BLaER1 (cell line): ENCODE measurements around the gene KLF3.

Experiments
- H3K27ac ChIP-seq: shearing (Covaris generic); formaldehyde crosslinking; 2 replicates; pipeline ENCODE4 v1.8.1; 2022
- H3K27me3 ChIP-seq: shearing (Covaris generic); formaldehyde crosslinking; 2 replicates; pipeline ENCODE4 v1.8.1; 2022
- H3K36me3 ChIP-seq: shearing (Covaris generic); formaldehyde crosslinking; 2 replicates; pipeline ENCODE4 v1.8.1; 2022
- H3K4me1 ChIP-seq: shearing (Covaris generic); formaldehyde crosslinking; 2 replicates; pipeline ENCODE4 v1.8.1; 2022
- H3K4me2 ChIP-seq: shearing (Covaris generic); formaldehyde crosslinking; 2 replicates; pipeline ENCODE4 v1.8.1; 2022
- H3K4me3 ChIP-seq: shearing (Covaris generic); formaldehyde crosslinking; 2 replicates; pipeline ENCODE4 v1.8.1; 2022
- H3K9ac ChIP-seq: shearing (Covaris generic); formaldehyde crosslinking; 2 replicates; pipeline ENCODE4 v1.8.1; 2022
- H3K9me3 ChIP-seq: shearing (Covaris generic); formaldehyde crosslinking; 2 replicates; pipeline ENCODE4 v1.8.1; 2022
- H4K20me1 ChIP-seq: shearing (Covaris generic); formaldehyde crosslinking; 2 replicates; pipeline ENCODE4 v1.8.1; 2022
- Cebpa-rat ChIP-seq: shearing (Covaris generic); IDR thresholded peaks from 2 replicates; pipeline ENCODE4 v1.8.1; 2022

The KLF3 gene

GRCh38 chr4:38733663-38734062 lies 69.7 kb downstream of the KLF3 start:
- Histone ChIP-seq H3K4me3 (no peak overlapping the region), H3K27me3 (no peaks in the 10 kb centered on the region), H3K27ac (no peak overlapping the region), H3K9ac (no peak overlapping the region), H3K4me1 (peaks cover 12% of the 10 kb centered on the region), H3K9me3 (peaks cover 8% of the 10 kb centered on the region), H4K20me1 (no peaks in the 10 kb centered on the region), H3K36me3 (no peaks in the 10 kb centered on the region), H3K4me2 (no peak overlapping the region)
- TF ChIP-seq Cebpa-rat, result no peak

GRCh38 chr4:38734446-38734845 lies 70.4 kb downstream of the KLF3 start:
- Histone ChIP-seq H3K9me3 (peaks cover 8% of the 10 kb centered on the region), H3K4me2 (no peak overlapping the region), H3K9ac (no peak overlapping the region), H3K4me1 (peaks cover 12% of the 10 kb centered on the region), H3K36me3 (no peaks in the 10 kb centered on the region), H3K27me3 (no peaks in the 10 kb centered on the region), H3K27ac (no peak overlapping the region), H3K4me3 (no peak overlapping the region), H4K20me1 (no peaks in the 10 kb centered on the region)
- no peak for TF ChIP-seq Cebpa-rat

GRCh38 chr4:38734911-38735310 lies 70.9 kb downstream of the KLF3 start:
- Histone ChIP-seq H3K9me3 (peaks cover 8% of the 10 kb centered on the region), H3K9ac (no peak overlapping the region), H3K27me3 (no peaks in the 10 kb centered on the region), H4K20me1 (no peaks in the 10 kb centered on the region), H3K36me3 (no peaks in the 10 kb centered on the region), H3K4me2 (no peak overlapping the region), H3K4me3 (no peak overlapping the region), H3K4me1 (peaks cover 12% of the 10 kb centered on the region), H3K27ac (no peak overlapping the region)
- no peak for TF ChIP-seq Cebpa-rat

- no peak for TF ChIP-seq Cebpa-rat
- Histone ChIP-seq H3K9ac (no peak overlapping the region), H3K9me3 (peaks cover 8% of the 10 kb centered on the region), H3K4me1 (peaks cover 6% of the 10 kb centered on the region), H3K27me3 (no peaks in the 10 kb centered on the region), H3K36me3 (no peaks in the 10 kb centered on the region), H3K4me2 (no peak overlapping the region), H4K20me1 (no peaks in the 10 kb centered on the region), H3K4me3 (no peak overlapping the region), H3K27ac (no peak overlapping the region)
These were observed 71.9 kb downstream of the KLF3 start for GRCh38 chr4:38735870-38736269.

- peaks cover 14% of the 10 kb centered on the region for H3K4me1 ChIP-seq
- H3K4me3 ChIP-seq, result no peak overlapping the region
- no peaks in the 10 kb centered on the region for H3K9me3 ChIP-seq
- no peak overlapping the region for H3K4me2 ChIP-seq
- H3K27ac ChIP-seq, result no peak overlapping the region
- no peak overlapping the region for H3K9ac ChIP-seq
- TF ChIP-seq Cebpa-rat, result no peak
- no peaks in the 10 kb centered on the region for H4K20me1 ChIP-seq
- H3K36me3 ChIP-seq, result no peaks in the 10 kb centered on the region
- no peaks in the 10 kb centered on the region for H3K27me3 ChIP-seq
These were observed 75.2 kb downstream of the KLF3 start for GRCh38 chr4:38738940-38739803.

GRCh38 chr4:38740303-38740702 lies 76.3 kb downstream of the KLF3 start:
- Histone ChIP-seq H3K9me3 (no peaks in the 10 kb centered on the region), H3K9ac (no peak overlapping the region), H3K36me3 (no peaks in the 10 kb centered on the region), H3K27ac (no peak overlapping the region), H3K4me2 (no peak overlapping the region), H3K27me3 (no peaks in the 10 kb centered on the region), H4K20me1 (no peaks in the 10 kb centered on the region), H3K4me1 (peaks cover 25% of the 10 kb centered on the region), H3K4me3 (no peak overlapping the region)
- no peak for TF ChIP-seq Cebpa-rat

- Histone ChIP-seq H3K4me1 (peaks cover 27% of the 10 kb centered on the region), H3K9me3 (peaks cover 31% of the 10 kb centered on the region), H3K9ac (no peak overlapping the region), H4K20me1 (no peaks in the 10 kb centered on the region), H3K4me3 (peak overlapping the region; percentile 1; the same call in 1 of the 2 replicates), H3K36me3 (peaks cover 8% of the 10 kb centered on the region; the same call in 1 of the 2 replicates), H3K27ac (0 out of 2 replicates have a peak overlapping the region, but pooled peaks have one; percentile 49), H3K4me2 (peak overlapping the region; percentile 85), H3K27me3 (no peaks in the 10 kb centered on the region)
- TF ChIP-seq Cebpa-rat, result no peak
These were observed 79.9 kb downstream of the KLF3 start for GRCh38 chr4:38743866-38744265.

GRCh38 chr4:38745881-38746280 lies 81.9 kb downstream of the KLF3 start:
- H3K36me3 ChIP-seq, result peaks cover 8% of the 10 kb centered on the region; the same call in 1 of the 2 replicates
- H3K27me3 ChIP-seq, result no peaks in the 10 kb centered on the region
- no peaks in the 10 kb centered on the region for H4K20me1 ChIP-seq
- H3K9me3 ChIP-seq, result peaks cover 39% of the 10 kb centered on the region
- no peak overlapping the region for H3K9ac ChIP-seq
- no peak for TF ChIP-seq Cebpa-rat
- H3K27ac ChIP-seq, result no peak overlapping the region
- no peak overlapping the region for H3K4me3 ChIP-seq
- H3K4me2 ChIP-seq, result no peak overlapping the region
- peaks cover 34% of the 10 kb centered on the region for H3K4me1 ChIP-seq

DNA sequence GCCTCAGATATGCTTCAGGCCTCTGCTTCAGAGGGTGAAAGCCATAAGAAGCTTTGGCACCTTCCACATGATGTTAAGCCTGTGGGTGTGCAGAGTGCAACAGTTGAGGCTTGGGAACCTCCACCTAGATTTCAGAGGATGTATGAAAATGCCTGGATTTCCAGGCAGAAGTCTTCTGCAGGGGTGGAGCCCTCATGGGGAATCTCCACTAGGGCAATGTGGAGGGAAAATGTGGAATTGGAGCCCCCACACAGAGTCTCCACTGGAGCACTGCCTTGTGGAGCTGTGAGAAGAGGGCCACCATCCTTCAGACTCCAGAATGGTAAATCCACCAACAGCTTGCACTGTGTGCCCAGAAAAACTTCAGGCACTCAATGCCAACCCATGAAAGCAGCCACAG lies 83.6 kb downstream of the KLF3 start:
- Histone ChIP-seq H4K20me1 (no peaks in the 10 kb centered on the region), H3K36me3 (peaks cover 8% of the 10 kb centered on the region; the same call in 1 of the 2 replicates)

DNA sequence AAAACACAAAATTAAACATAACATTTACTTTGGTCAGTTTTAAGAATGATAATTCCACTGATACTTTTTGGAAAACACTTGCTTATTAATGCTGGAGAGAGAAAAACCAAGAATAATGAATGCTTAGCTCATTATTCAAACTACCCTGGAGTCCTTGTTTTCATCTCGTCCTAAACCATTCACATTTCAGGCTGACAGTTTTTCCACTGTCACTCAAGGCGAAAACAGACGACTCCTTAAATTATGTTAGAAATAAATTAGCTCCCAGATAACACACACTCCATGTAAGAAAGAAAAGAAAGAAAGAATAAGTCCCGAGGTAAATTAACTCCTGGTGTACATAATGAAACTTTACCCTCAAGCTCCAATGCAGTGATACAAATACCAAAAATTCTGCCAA lies 85.3 kb downstream of the KLF3 start:
- no peak overlapping the region for H3K27ac ChIP-seq
- TF ChIP-seq Cebpa-rat, result no peak
- no peak overlapping the region for H3K9ac ChIP-seq
- H3K4me2 ChIP-seq, result no peak overlapping the region
- H3K9me3 ChIP-seq, result peaks cover 39% of the 10 kb centered on the region
- peaks cover 54% of the 10 kb centered on the region for H3K4me1 ChIP-seq
- H3K27me3 ChIP-seq, result no peaks in the 10 kb centered on the region
- no peak overlapping the region for H3K4me3 ChIP-seq
- no peaks in the 10 kb centered on the region for H4K20me1 ChIP-seq
- peaks cover 8% of the 10 kb centered on the region; the same call in 1 of the 2 replicates for H3K36me3 ChIP-seq

More for the DNA sequence above, 83.6 kb downstream of the KLF3 start:
- peaks cover 39% of the 10 kb centered on the region for H3K9me3 ChIP-seq
- no peak overlapping the region for H3K4me3 ChIP-seq
- H3K27me3 ChIP-seq, result no peaks in the 10 kb centered on the region
- no peak overlapping the region for H3K4me2 ChIP-seq
- H3K9ac ChIP-seq, result no peak overlapping the region
- H3K4me1 ChIP-seq, result peaks cover 52% of the 10 kb centered on the region
- TF ChIP-seq Cebpa-rat, result no peak
- no peak overlapping the region for H3K27ac ChIP-seq
